ENCODE data around the gene ZNF613.

Gene ZNF613

GRCh38 chr19:51915324-51915867, 11.9 kb upstream of the ZNF613 start:
- no peak overlapping the region for H3K4me3 ChIP-seq (ENCODE audit: low read depth, low read length)
- TF ChIP-seq MYC (IDR thresholded peaks at IDR 0.05; ENCODE audit: low read depth, low read length) (no peak), MAX (IDR thresholded peaks at IDR 0.05; ENCODE audit: low read depth, low read length) (no peak), CTCF (IDR thresholded peaks at IDR 0.05; ENCODE audit: low read depth, low read length) (no peak), POLR2A (IDR thresholded peaks at IDR 0.05; ENCODE audit: extremely low read depth, insufficient read length) (no peak)
- no peak for DNase-seq (ENCODE audit: low read depth)

GRCh38 chr19:51916167-51916566, 11.1 kb upstream of the ZNF613 start:
- TF ChIP-seq CTCF (IDR thresholded peaks at IDR 0.05; ENCODE audit: low read depth, low read length) (no peak), POLR2A (IDR thresholded peaks at IDR 0.05; ENCODE audit: extremely low read depth, insufficient read length) (no peak), MYC (IDR thresholded peaks at IDR 0.05; ENCODE audit: low read depth, low read length) (no peak), MAX (IDR thresholded peaks at IDR 0.05; ENCODE audit: low read depth, low read length) (no peak)
- H3K4me3 ChIP-seq (ENCODE audit: low read depth, low read length), result no peak overlapping the region
- peak; percentile 22 for DNase-seq (ENCODE audit: low read depth)

- DNase-seq (ENCODE audit: low read depth), result no peak
- no peak overlapping the region for H3K4me3 ChIP-seq (ENCODE audit: low read depth, low read length)
- TF ChIP-seq MYC (IDR thresholded peaks at IDR 0.05; ENCODE audit: low read depth, low read length), result no peak
- no peak for TF ChIP-seq CTCF (IDR thresholded peaks at IDR 0.05; ENCODE audit: low read depth, low read length)
- TF ChIP-seq POLR2A (IDR thresholded peaks at IDR 0.05; ENCODE audit: extremely low read depth, insufficient read length), result no peak
- no peak for TF ChIP-seq MAX (IDR thresholded peaks at IDR 0.05; ENCODE audit: low read depth, low read length)
Observed at GRCh38 chr19:51919606-51920005, 7.7 kb upstream of the ZNF613 start.

- no peak for TF ChIP-seq MYC (IDR thresholded peaks at IDR 0.05; ENCODE audit: low read depth, low read length)
- no peak for TF ChIP-seq POLR2A (IDR thresholded peaks at IDR 0.05; ENCODE audit: extremely low read depth, insufficient read length)
- no peak for TF ChIP-seq MAX (IDR thresholded peaks at IDR 0.05; ENCODE audit: low read depth, low read length)
- TF ChIP-seq CTCF (IDR thresholded peaks at IDR 0.05; ENCODE audit: low read depth, low read length), result no peak
- no peak overlapping the region for H3K4me3 ChIP-seq (ENCODE audit: low read depth, low read length)
- DNase-seq (ENCODE audit: low read depth), result no peak
Observed at GRCh38 chr19:51921949-51922348, 5.3 kb upstream of the ZNF613 start.

GRCh38 chr19:51926426-51926783, 867 bp upstream of the ZNF613 start:
- no peak overlapping the region for H3K4me3 ChIP-seq (ENCODE audit: low read depth, low read length)
- no peak for DNase-seq (ENCODE audit: low read depth)

More at GRCh38 chr19:51926426-51926783, 867 bp upstream of the ZNF613 start:
- no peak for TF ChIP-seq CTCF (IDR thresholded peaks at IDR 0.05; ENCODE audit: low read depth, low read length)
- no peak for TF ChIP-seq POLR2A (IDR thresholded peaks at IDR 0.05; ENCODE audit: extremely low read depth, insufficient read length)
- TF ChIP-seq MAX (IDR thresholded peaks at IDR 0.05; ENCODE audit: low read depth, low read length), result no peak
- no peak for TF ChIP-seq MYC (IDR thresholded peaks at IDR 0.05; ENCODE audit: low read depth, low read length)

Measured in NB4 (cell line).